MM.1S (cell line): Measurements from ENCODE around the gene SLC13A4.

Source experiments
- DNase-seq: peaks from one replicate; pipeline ENCODE4 v3.0.0-alpha.2; 2015
- H2AFZ ChIP-seq: fragments of 300-600 bp; sonication (generic); 2 replicates; pipeline ENCODE4 v1.6.0; 2016; ENCODE audit warnings: antibody characterized with exemption, low read length
- H3F3A ChIP-seq: fragments of 300-600 bp; sonication (generic); 2 replicates; pipeline ENCODE4 v1.6.1; 2016; ENCODE audit warnings: mild to moderate bottlenecking, antibody characterized with exemption, low read length, moderate library complexity, mixed read lengths; ENCODE audit not compliant: insufficient read depth
- H3K27ac ChIP-seq: fragments of 300-600 bp; sonication (generic); 2 replicates; pipeline ENCODE4 v1.5.1; 2016; ENCODE audit warnings: mild to moderate bottlenecking, low read length
- H3K27me3 ChIP-seq: fragments of 300-600 bp; sonication (generic); replicated peaks from 2 replicates; pipeline ENCODE4 v1.6.0; 2016; ENCODE audit warnings: low read length; ENCODE audit not compliant: insufficient read depth
- H3K36me3 ChIP-seq: fragments of 300-600 bp; sonication (generic); replicated peaks from 2 replicates; pipeline ENCODE4 v1.6.1; 2016; ENCODE audit warnings: mild to moderate bottlenecking, low read length, mixed read lengths; ENCODE audit not compliant: insufficient read depth
- H3K4me1 ChIP-seq: fragments of 300-600 bp; sonication (generic); 2 replicates; pipeline ENCODE4 v1.6.1; 2016; ENCODE audit warnings: low read length, mixed read lengths
- H3K4me2 ChIP-seq: fragments of 300-600 bp; sonication (generic); 2 replicates; pipeline ENCODE4 v1.6.0; 2016; ENCODE audit warnings: low read depth, low read length
- H3K4me3 ChIP-seq: fragments of 300-600 bp; sonication (generic); 2 replicates; pipeline ENCODE4 v1.5.1; 2016; ENCODE audit warnings: low read length, mixed read lengths
- H3K79me2 ChIP-seq: fragments of 300-600 bp; sonication (generic); 2 replicates; pipeline ENCODE4 v1.6.1; 2016; ENCODE audit warnings: mixed run types, low read length, mixed read lengths
- H3K9ac ChIP-seq: fragments of 300-600 bp; sonication (generic); 2 replicates; pipeline ENCODE4 v1.6.1; 2016; ENCODE audit warnings: low read length, mixed read lengths
- H3K9me2 ChIP-seq: fragments of 300-600 bp; sonication (generic); replicated peaks from 2 replicates; pipeline ENCODE4 v1.6.1; 2016; ENCODE audit warnings: mild to moderate bottlenecking, low read length, mixed read lengths; ENCODE audit not compliant: insufficient read depth
- H3K9me3 ChIP-seq: fragments of 300-600 bp; sonication (generic); replicated peaks from 2 replicates; pipeline ENCODE4 v1.6.1; 2016; ENCODE audit warnings: mild to moderate bottlenecking, low read length, mixed read lengths; ENCODE audit not compliant: insufficient read depth
- H4K20me1 ChIP-seq: fragments of 300-600 bp; sonication (generic); 2 replicates; pipeline ENCODE4 v1.6.1; 2016; ENCODE audit warnings: mild to moderate bottlenecking, low read length, moderate library complexity, mixed read lengths; ENCODE audit not compliant: insufficient read depth
- CTCF ChIP-seq: fragments of 300-600 bp; sonication (generic); IDR thresholded peaks from 2 replicates; pipeline ENCODE4 v1.5.1; 2016; ENCODE audit warnings: antibody characterized with exemption, low read length, mixed read lengths
- EZH2 ChIP-seq: fragments of 300-600 bp; sonication (generic); optimal IDR thresholded peaks from 2 replicates; pipeline ENCODE3; 2017; ENCODE audit warnings: low read depth, mild to moderate bottlenecking, antibody characterized with exemption, low read length, mixed read lengths
- EZH2phosphoT487 ChIP-seq: fragments of 300-600 bp; sonication (generic); IDR thresholded peaks from 2 replicates; pipeline ENCODE4 v1.6.1; 2018; ENCODE audit warnings: antibody characterized with exemption, low read length

SLC13A4 gene

GRCh38 chr7:135713836-135714470 is 14.0 kb downstream of the SLC13A4 start:
- DNase-seq: no peak
- Histone ChIP-seq H3K27me3 (no peaks in the 10 kb centered on the region), H3K4me2 (no peak overlapping the region), H3K79me2 (no peaks in the 10 kb centered on the region), H2AFZ (no peak overlapping the region), H3K36me3 (no peaks in the 10 kb centered on the region), H3K4me1 (no peaks in the 10 kb centered on the region), H3F3A (no peaks in the 10 kb centered on the region), H3K4me3 (no peak overlapping the region), H3K9me2 (no peaks in the 10 kb centered on the region), H3K9me3 (no peaks in the 10 kb centered on the region), H4K20me1 (no peaks in the 10 kb centered on the region), H3K27ac (no peak overlapping the region), H3K9ac (no peak overlapping the region)
- TF ChIP-seq EZH2 (no peak), CTCF (no peak), EZH2phosphoT487 (no peak)

GRCh38 chr7:135712796-135713195 is 15.2 kb downstream of the SLC13A4 start:
- no peaks in the 10 kb centered on the region for H3K9me3 ChIP-seq
- no peak for DNase-seq
- H3K9ac ChIP-seq: no peak overlapping the region
- H3K9me2 ChIP-seq: no peaks in the 10 kb centered on the region
- no peaks in the 10 kb centered on the region for H3K27me3 ChIP-seq
- no peak overlapping the region for H3K4me2 ChIP-seq
- no peak overlapping the region for H3K27ac ChIP-seq
- no peak for TF ChIP-seq EZH2phosphoT487
- no peak for TF ChIP-seq EZH2
- TF ChIP-seq CTCF: no peak
- no peak overlapping the region for H2AFZ ChIP-seq
- H3K36me3 ChIP-seq: no peaks in the 10 kb centered on the region
- H4K20me1 ChIP-seq: no peaks in the 10 kb centered on the region
- no peaks in the 10 kb centered on the region for H3K4me1 ChIP-seq
- H3F3A ChIP-seq: no peaks in the 10 kb centered on the region
- H3K4me3 ChIP-seq: no peak overlapping the region
- no peaks in the 10 kb centered on the region for H3K79me2 ChIP-seq

- no peak overlapping the region for H3K4me2 ChIP-seq
- DNase-seq: no peak
- no peak overlapping the region for H3K4me3 ChIP-seq
- no peaks in the 10 kb centered on the region for H3K27me3 ChIP-seq
- H3K27ac ChIP-seq: no peak overlapping the region
- no peaks in the 10 kb centered on the region for H3K4me1 ChIP-seq
- H3F3A ChIP-seq: no peaks in the 10 kb centered on the region
- H3K36me3 ChIP-seq: no peaks in the 10 kb centered on the region
- H3K9ac ChIP-seq: no peak overlapping the region
- no peaks in the 10 kb centered on the region for H4K20me1 ChIP-seq
- H3K9me2 ChIP-seq: no peaks in the 10 kb centered on the region
- H3K9me3 ChIP-seq: no peaks in the 10 kb centered on the region
- no peaks in the 10 kb centered on the region for H3K79me2 ChIP-seq
- TF ChIP-seq EZH2phosphoT487 (no peak), EZH2 (no peak), CTCF (no peak)
- H2AFZ ChIP-seq: no peak overlapping the region
Observed at GRCh38 chr7:135712182-135712782, 15.7 kb downstream of the SLC13A4 start.
